Loucy (cell line): ENCODE data around the gene RTN3.

ENCODE experiments used
- H2AFZ ChIP-seq: fragments of 200-600 bp; sonication (generic); 2 replicates; pipeline ENCODE4 v1.6.0; 2016; ENCODE audit warnings: antibody characterized with exemption, mild to moderate bottlenecking, low read length, moderate library complexity
- H3F3A ChIP-seq: fragments of 200-600 bp; 2 replicates; pipeline ENCODE4 v1.6.0; 2016; ENCODE audit warnings: antibody characterized with exemption, low read depth, mild to moderate bottlenecking
- H3K27me3 ChIP-seq: fragments of 200-600 bp; sonication (generic); 2 replicates; pipeline ENCODE4 v1.6.1; 2014; ENCODE audit warnings: low read length, mild to moderate bottlenecking; ENCODE audit not compliant: insufficient read depth, poor library complexity, severe bottlenecking
- H3K36me3 ChIP-seq: fragments of 200-600 bp; sonication (generic); 2 replicates; pipeline ENCODE4 v1.6.1; 2016; ENCODE audit warnings: low read length; ENCODE audit not compliant: insufficient read depth
- H3K4me1 ChIP-seq: fragments of 200-600 bp; sonication (generic); 2 replicates; pipeline ENCODE4 v1.5.1; 2014; ENCODE audit warnings: low read length, mild to moderate bottlenecking; ENCODE audit not compliant: insufficient read depth, poor library complexity, severe bottlenecking
- H3K4me2 ChIP-seq: fragments of 200-600 bp; sonication (generic); 2 replicates; pipeline ENCODE4 v1.6.0; 2014; ENCODE audit warnings: antibody characterized with exemption, low read length, low read depth, mild to moderate bottlenecking; ENCODE audit not compliant: poor library complexity, severe bottlenecking
- H3K4me3 ChIP-seq: fragments of 200-600 bp; sonication (generic); 2 replicates; pipeline ENCODE4 v1.5.1; 2014; ENCODE audit warnings: low read length, mild to moderate bottlenecking, mixed read lengths; ENCODE audit not compliant: poor library complexity, severe bottlenecking
- H3K79me2 ChIP-seq: fragments of 200-600 bp; sonication (generic); 2 replicates; pipeline ENCODE4 v1.6.1; 2014; ENCODE audit warnings: low read length; ENCODE audit not compliant: insufficient read depth
- H3K9ac ChIP-seq: fragments of 200-600 bp; sonication (generic); 2 replicates; pipeline ENCODE4 v1.6.0; 2014; ENCODE audit warnings: mild to moderate bottlenecking, low read depth, low read length, moderate library complexity; ENCODE audit not compliant: poor library complexity, severe bottlenecking
- H3K9me2 ChIP-seq: fragments of 200-600 bp; sonication (generic); replicated peaks from 2 replicates; pipeline ENCODE4 v1.6.1; 2016; ENCODE audit warnings: low read depth, low read length, mixed read lengths
- H3K9me3 ChIP-seq: fragments of 200-600 bp; sonication (generic); 2 replicates; pipeline ENCODE4 v1.6.1; 2014; ENCODE audit warnings: mild to moderate bottlenecking, antibody characterized with exemption, low read length, low read depth; ENCODE audit not compliant: insufficient read depth
- H4K20me1 ChIP-seq: fragments of 200-600 bp; sonication (generic); 2 replicates; pipeline ENCODE4 v1.6.0; 2014; ENCODE audit warnings: antibody characterized with exemption, low read length, mild to moderate bottlenecking; ENCODE audit not compliant: insufficient read depth, poor library complexity, severe bottlenecking
- EZH2phosphoT487 ChIP-seq: fragments of 200-600 bp; IDR thresholded peaks from 2 replicates; pipeline ENCODE4 v1.6.1; 2018; ENCODE audit warnings: antibody characterized with exemption, mild to moderate bottlenecking, moderate library complexity, borderline replicate concordance
- TF ChIP-seq, protein P1 (sequence below): fragments of 200-600 bp; sonication (generic); conservative IDR thresholded peaks from 2 replicates; pipeline ENCODE4 v1.5.1; 2014; ENCODE audit warnings: mild to moderate bottlenecking, antibody characterized with exemption, low read length

The RTN3 gene

DNA sequence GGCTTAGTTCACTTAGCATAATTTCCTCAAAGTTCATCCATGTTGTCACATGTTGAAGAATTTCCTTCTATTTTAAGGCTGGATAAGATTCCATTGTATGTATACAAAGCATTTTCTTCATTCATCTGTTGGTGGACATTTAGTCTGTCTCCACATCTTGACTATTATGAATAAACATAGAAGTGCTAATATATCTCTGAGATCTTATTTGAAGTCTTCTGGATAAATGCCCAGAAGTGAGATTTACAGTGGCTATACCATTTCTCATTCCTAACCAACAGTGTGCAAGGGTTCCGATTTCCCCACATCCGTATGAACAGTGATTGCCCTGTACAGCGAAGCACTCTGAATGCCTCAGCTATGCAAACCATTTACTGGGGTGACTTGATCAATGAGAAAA lies 93.9 kb downstream of the RTN3 start:
- H3K27me3 ChIP-seq = no peaks in the 10 kb centered on the region
- H3K79me2 ChIP-seq = no peaks in the 10 kb centered on the region
- H3K9ac ChIP-seq = no peak overlapping the region
- H3F3A ChIP-seq = peaks cover 4% of the 10 kb centered on the region; the same call in 1 of the 2 replicates
- no peaks in the 10 kb centered on the region for H3K36me3 ChIP-seq
- no peak overlapping the region for H3K4me3 ChIP-seq
- H3K9me2 ChIP-seq = no peaks in the 10 kb centered on the region
- no peaks in the 10 kb centered on the region for H3K4me1 ChIP-seq
- no peak overlapping the region for H2AFZ ChIP-seq
- no peaks in the 10 kb centered on the region for H4K20me1 ChIP-seq
- H3K4me2 ChIP-seq = no peak overlapping the region
- H3K9me3 ChIP-seq = no peaks in the 10 kb centered on the region
- TF ChIP-seq, protein P1, sequence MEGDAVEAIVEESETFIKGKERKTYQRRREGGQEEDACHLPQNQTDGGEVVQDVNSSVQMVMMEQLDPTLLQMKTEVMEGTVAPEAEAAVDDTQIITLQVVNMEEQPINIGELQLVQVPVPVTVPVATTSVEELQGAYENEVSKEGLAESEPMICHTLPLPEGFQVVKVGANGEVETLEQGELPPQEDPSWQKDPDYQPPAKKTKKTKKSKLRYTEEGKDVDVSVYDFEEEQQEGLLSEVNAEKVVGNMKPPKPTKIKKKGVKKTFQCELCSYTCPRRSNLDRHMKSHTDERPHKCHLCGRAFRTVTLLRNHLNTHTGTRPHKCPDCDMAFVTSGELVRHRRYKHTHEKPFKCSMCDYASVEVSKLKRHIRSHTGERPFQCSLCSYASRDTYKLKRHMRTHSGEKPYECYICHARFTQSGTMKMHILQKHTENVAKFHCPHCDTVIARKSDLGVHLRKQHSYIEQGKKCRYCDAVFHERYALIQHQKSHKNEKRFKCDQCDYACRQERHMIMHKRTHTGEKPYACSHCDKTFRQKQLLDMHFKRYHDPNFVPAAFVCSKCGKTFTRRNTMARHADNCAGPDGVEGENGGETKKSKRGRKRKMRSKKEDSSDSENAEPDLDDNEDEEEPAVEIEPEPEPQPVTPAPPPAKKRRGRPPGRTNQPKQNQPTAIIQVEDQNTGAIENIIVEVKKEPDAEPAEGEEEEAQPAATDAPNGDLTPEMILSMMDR = no peak
- TF ChIP-seq EZH2phosphoT487 = no peak

DNA sequence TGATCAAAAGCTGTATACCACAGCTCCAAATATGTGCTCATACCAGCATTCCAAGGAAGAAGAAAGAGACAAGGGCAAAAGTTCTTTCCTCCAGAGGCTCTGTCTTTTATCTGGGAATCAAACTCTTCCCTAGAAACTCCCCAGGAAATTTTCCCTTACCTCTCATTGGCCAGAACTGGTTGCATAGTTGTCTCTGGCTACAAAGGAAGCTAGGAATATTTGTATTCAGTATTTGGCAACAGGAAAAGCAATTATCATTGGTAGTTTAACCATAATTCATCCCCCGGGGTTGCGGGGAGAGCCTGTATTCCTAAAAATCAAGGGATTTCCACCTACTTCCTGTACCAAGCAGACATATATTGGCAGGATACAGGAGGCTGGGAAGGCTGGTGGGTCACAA lies 97.7 kb downstream of the RTN3 start:
- no peaks in the 10 kb centered on the region for H3K27me3 ChIP-seq
- no peaks in the 10 kb centered on the region for H3K9me2 ChIP-seq
- H3K4me3 ChIP-seq = no peak overlapping the region
- no peak overlapping the region for H2AFZ ChIP-seq
- H3K79me2 ChIP-seq = no peaks in the 10 kb centered on the region
- no peaks in the 10 kb centered on the region for H4K20me1 ChIP-seq
- no peak overlapping the region for H3K4me2 ChIP-seq
- H3K9me3 ChIP-seq = no peaks in the 10 kb centered on the region
- no peak overlapping the region for H3K9ac ChIP-seq
- H3K4me1 ChIP-seq = peaks cover 1% of the 10 kb centered on the region
- no peaks in the 10 kb centered on the region for H3K36me3 ChIP-seq
- TF ChIP-seq, protein P1 = no peak
- no peak for TF ChIP-seq EZH2phosphoT487
- no peaks in the 10 kb centered on the region for H3F3A ChIP-seq

DNA sequence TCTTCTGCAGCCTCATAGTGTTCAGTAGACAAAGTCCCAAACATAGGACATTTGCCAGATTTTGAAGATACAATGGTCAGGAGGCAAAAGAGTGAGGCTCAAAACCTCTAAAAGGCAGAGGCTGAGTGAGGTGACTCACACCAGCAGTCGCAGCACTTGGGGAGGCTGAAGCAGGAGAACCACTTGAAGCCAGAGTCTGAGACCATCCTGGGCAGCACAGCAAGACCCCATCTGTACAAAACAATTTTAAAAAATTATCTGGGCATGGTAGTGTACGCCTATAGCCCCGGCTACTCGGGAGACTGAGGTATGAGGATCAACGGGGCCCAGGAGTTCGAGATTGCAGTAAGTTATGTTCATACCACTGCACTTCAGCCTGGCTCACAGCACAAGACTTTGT lies 101.4 kb downstream of the RTN3 start:
- no peaks in the 10 kb centered on the region for H4K20me1 ChIP-seq
- no peak overlapping the region for H3K9ac ChIP-seq
- H3K4me2 ChIP-seq = no peak overlapping the region
- no peak overlapping the region for H2AFZ ChIP-seq
- H3K4me1 ChIP-seq = peaks cover 7% of the 10 kb centered on the region
- no peaks in the 10 kb centered on the region for H3F3A ChIP-seq
- H3K27me3 ChIP-seq = no peaks in the 10 kb centered on the region
- H3K9me2 ChIP-seq = no peaks in the 10 kb centered on the region
- TF ChIP-seq, protein P1 = no peak
- TF ChIP-seq EZH2phosphoT487 = no peak
- H3K79me2 ChIP-seq = no peaks in the 10 kb centered on the region
- H3K4me3 ChIP-seq = no peak overlapping the region
- H3K36me3 ChIP-seq = no peaks in the 10 kb centered on the region
- H3K9me3 ChIP-seq = no peaks in the 10 kb centered on the region
